A673 (cell line): ENCODE results near the gene CDK3. TPM values are rescaled to one million over a fixed set of nuclear protein-coding genes. Genes with fewer than 3 reads are reported as not detected.
A peak's percentile ranks its signal among the peaks of the same experiment; 100 is the strongest.

ENCODE experiments used
- BruUV-seq: library from RNA; stranded (reverse); fragments of 400-500 nt; replicated peaks from 2 replicates; lab custom pipeline; 2021; lab: Mats Ljungman, UMichigan
- CTCF ChIA-PET: fragments of 300-600 bp; sonication (Branson Sonifier 250); formaldehyde crosslinking; loops from one replicate; lab custom pipeline; 2022; ENCODE audit warnings: antibody characterized with exemption; lab: Charles Lee
- POLR2A ChIA-PET: fragments of 300-600 bp; sonication (Branson Sonifier 250); formaldehyde crosslinking; loops from one replicate; lab custom pipeline; 2022; ENCODE audit warnings: antibody characterized with exemption; ENCODE audit not compliant: low non-redundant PET; lab: Charles Lee
- DNase-seq: peaks from one replicate; pipeline ENCODE4 v3.0.0-alpha.2; 2015; ENCODE audit warnings: low spot score
- H3K27ac ChIP-seq: fragments of 200-600 bp; sonication (generic); 2 replicates; pipeline ENCODE4 v1.5.1; 2016; ENCODE audit warnings: mixed run types, low read depth, mild to moderate bottlenecking, mixed read lengths, antibody characterized with exemption, low read length; ENCODE audit not compliant: poor library complexity, severe bottlenecking
- H3K27me3 ChIP-seq: fragments of 200-600 bp; sonication (generic); replicated peaks from 2 replicates; pipeline ENCODE4 v1.6.1; 2017; ENCODE audit warnings: mixed run types, low read depth, mild to moderate bottlenecking, mixed read lengths, antibody characterized with exemption, low read length; ENCODE audit not compliant: insufficient read depth, poor library complexity
- H3K36me3 ChIP-seq: fragments of 200-600 bp; sonication (generic); 2 replicates; pipeline ENCODE4 v1.6.1; 2016; ENCODE audit warnings: mixed run types, mild to moderate bottlenecking, mixed read lengths, antibody characterized with exemption, low read length; ENCODE audit not compliant: insufficient read depth, poor library complexity, severe bottlenecking
- H3K4me1 ChIP-seq: fragments of 200-600 bp; sonication (generic); 2 replicates; pipeline ENCODE4 v1.6.1; 2017; ENCODE audit warnings: mixed run types, mild to moderate bottlenecking, mixed read lengths, antibody characterized with exemption, low read length; ENCODE audit not compliant: insufficient read depth, poor library complexity, severe bottlenecking
- H3K4me3 ChIP-seq: fragments of 200-600 bp; sonication (generic); 2 replicates; pipeline ENCODE4 v1.5.1; 2016; ENCODE audit warnings: low read depth, mixed run types, mild to moderate bottlenecking, mixed read lengths, low read length; ENCODE audit not compliant: poor library complexity, severe bottlenecking
- H3K9me3 ChIP-seq: fragments of 200-600 bp; sonication (generic); 2 replicates; pipeline ENCODE4 v1.6.1; 2016; ENCODE audit warnings: mixed run types, low read depth, mild to moderate bottlenecking, mixed read lengths, antibody characterized with exemption, low read length; ENCODE audit not compliant: poor library complexity, severe bottlenecking
- EZH2 ChIP-seq: fragments of 200-600 bp; sonication (generic); IDR thresholded peaks from 2 replicates; pipeline ENCODE4 v1.6.1; 2017; ENCODE audit warnings: borderline replicate concordance, low read depth, mild to moderate bottlenecking, mixed read lengths, antibody characterized with exemption, low read length; ENCODE audit not compliant: poor library complexity, severe bottlenecking
- intact Hi-C: fragments of 100-400 bp; cut with micrococcal nuclease; formaldehyde crosslinking; loops from one replicate; pipeline ENCODE4 v1.10.0; 2022; ENCODE audit not compliant: unreplicated experiment
- total RNA-seq: library from RNA; stranded (reverse); gene quantifications from 2 replicates; pipeline ENCODE4 v1.2.3, GENCODE V29; 2021
- TF ChIP-seq, protein P1 (sequence below): fragments of 300-800, 200-600 bp; sonication (generic); conservative IDR thresholded peaks from 2 replicates; pipeline ENCODE4 v1.5.1; 2017; ENCODE audit warnings: low read depth, mild to moderate bottlenecking, antibody characterized with exemption, low read length, moderate library complexity, mixed read lengths

Gene CDK3
- total RNA-seq, 1 experiment from 2014 or later: 10.0 TPM

DNA sequence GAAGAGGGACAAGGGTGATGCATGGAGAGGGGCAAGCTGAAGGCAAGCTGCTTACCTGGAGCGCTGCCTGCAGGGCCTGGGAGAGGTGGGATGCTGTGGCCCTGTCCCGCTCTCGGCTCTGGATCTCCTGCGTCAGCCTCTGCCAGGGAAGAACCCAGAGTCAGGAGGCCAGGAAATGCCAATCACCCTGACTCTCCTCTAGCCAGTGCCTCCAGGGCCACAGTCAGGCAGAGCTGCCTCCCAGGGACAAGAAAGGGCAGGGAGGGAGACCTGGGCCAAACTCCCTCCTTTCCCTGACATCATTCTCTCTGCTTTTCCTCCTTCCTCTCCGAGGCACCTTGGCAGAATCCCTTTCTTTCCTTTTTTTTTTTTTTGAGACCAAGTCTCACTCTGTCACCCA, 11.3 kb downstream of the CDK3 start:
- no peak overlapping the region for H3K27ac ChIP-seq
- H3K9me3 ChIP-seq: no peaks in the 10 kb centered on the region
- POLR2A ChIA-PET: no interaction called here
- no peak overlapping the region for H3K4me3 ChIP-seq
- peaks cover 4% of the 10 kb centered on the region for H3K4me1 ChIP-seq
- no peaks in the 10 kb centered on the region for H3K36me3 ChIP-seq
- no TSS peak for BruUV-seq
- intact Hi-C loops: loop anchor here (10.0 kb wide), 1 partner anchor 63 kb away; the partner anchor contains the start of genes GALR2, SRP68 and ZACN
- no peaks in the 10 kb centered on the region for H3K27me3 ChIP-seq
- DNase-seq: no peak
- TF ChIP-seq, protein P1, sequence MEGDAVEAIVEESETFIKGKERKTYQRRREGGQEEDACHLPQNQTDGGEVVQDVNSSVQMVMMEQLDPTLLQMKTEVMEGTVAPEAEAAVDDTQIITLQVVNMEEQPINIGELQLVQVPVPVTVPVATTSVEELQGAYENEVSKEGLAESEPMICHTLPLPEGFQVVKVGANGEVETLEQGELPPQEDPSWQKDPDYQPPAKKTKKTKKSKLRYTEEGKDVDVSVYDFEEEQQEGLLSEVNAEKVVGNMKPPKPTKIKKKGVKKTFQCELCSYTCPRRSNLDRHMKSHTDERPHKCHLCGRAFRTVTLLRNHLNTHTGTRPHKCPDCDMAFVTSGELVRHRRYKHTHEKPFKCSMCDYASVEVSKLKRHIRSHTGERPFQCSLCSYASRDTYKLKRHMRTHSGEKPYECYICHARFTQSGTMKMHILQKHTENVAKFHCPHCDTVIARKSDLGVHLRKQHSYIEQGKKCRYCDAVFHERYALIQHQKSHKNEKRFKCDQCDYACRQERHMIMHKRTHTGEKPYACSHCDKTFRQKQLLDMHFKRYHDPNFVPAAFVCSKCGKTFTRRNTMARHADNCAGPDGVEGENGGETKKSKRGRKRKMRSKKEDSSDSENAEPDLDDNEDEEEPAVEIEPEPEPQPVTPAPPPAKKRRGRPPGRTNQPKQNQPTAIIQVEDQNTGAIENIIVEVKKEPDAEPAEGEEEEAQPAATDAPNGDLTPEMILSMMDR: no peak
- no peak for TF ChIP-seq EZH2
- CTCF ChIA-PET: interaction anchor here (1.3 to 1.4 kb wide), 2 partner anchors 9 to 12 kb away, joined by 3 read pairs; partner anchors contain the start of gene CDK3

DNA sequence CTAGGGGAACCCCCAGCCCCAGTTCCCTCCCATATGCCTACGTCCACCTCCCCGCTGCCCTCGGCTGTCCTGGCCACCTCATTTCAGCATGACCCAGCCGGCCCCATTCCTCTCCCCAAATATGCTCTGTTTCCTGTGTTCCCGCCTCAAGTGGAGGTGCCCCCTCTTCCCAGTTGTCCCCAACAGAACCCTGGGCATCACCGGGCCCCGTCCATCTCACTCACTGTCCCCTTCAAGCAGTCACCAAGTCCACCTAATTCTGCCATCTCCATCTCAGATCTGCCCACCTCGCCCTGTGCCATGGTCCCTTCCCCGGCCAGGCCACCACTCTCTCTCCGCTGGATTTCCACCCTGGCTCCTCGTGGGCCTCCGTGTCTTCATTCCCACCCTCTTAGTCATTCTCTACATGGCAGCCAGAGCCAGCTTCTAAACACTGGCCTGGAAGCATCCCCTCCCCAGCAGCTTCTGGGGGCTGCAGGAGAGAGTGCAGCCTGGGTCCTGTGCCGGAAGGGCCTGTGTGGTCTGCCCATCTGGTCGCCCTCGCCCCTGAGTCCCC, 12.8 kb downstream of the CDK3 start:
- no TSS peak for BruUV-seq
- Histone ChIP-seq H3K27me3 (no peaks in the 10 kb centered on the region), H3K27ac (no peak overlapping the region), H3K4me1 (peaks cover 4% of the 10 kb centered on the region), H3K4me3 (no peak overlapping the region), H3K36me3 (no peaks in the 10 kb centered on the region), H3K9me3 (no peaks in the 10 kb centered on the region)
- POLR2A ChIA-PET: no interaction called here
- intact Hi-C loops: loop anchor here (10.0 kb wide), 1 partner anchor 61 kb away; the partner anchor contains the start of genes GALR2, SRP68 and ZACN
- TF ChIP-seq, protein P1: no peak
- TF ChIP-seq EZH2: no peak
- DNase-seq: no peak
- CTCF ChIA-PET: interaction anchor here (0.5 to 2.6 kb wide), 8 partner anchors 8 to 1079 kb away, joined by 3 to 21 read pairs (median 4); no protein-coding TSS in a partner anchor

DNA sequence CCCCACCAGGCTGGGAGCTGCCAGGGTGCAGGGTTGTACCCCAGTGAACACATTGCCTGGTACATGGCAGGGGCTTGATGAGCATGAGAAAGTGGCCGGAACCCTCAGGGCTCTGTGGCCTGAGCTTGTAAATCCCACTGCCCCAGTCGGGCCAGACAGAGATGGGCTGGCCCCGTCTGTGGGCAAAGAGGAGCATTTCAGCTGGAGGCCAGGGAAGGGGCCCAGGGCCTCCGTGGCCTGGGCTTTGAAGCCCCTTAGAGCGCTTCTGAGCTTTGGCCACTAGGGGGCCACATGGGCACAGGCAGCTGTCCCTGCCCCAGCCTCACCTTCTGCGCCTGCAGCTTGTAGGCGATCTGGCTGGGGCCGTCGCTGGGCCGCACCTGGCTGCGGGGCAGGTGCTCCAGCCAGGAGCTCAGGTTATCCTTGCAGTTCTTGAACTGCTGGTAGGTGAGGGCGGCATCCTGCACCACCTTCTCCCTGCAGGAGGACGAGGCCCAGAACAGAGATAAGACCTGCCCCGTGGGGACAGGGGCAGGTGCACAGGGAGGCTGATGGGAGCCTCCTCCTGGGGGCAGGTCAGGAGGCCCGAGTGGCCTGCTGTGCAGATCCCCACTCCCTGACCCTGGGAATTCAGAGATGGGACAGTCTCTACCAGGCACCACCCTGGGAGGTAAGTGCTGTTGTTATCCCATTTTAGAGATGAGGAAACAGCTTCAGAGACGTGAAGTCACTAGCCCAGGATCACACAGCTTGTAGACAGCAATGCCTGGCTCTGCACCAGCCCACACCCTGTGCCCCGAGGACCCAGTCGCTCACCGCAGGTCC, 13.7 kb downstream of the CDK3 start:
- ChIA-PET POLR2A (no interaction called here), CTCF (interaction anchor here (0.5 to 2.6 kb wide), 12 partner anchors 9 to 1078 kb away, joined by 3 to 21 read pairs (median 4); partner anchors contain the start of gene CDK3)
- H3K9me3 ChIP-seq: no peaks in the 10 kb centered on the region
- DNase-seq: peak; percentile 81
- H3K27me3 ChIP-seq: no peaks in the 10 kb centered on the region
- no TSS peak for BruUV-seq
- intact Hi-C loops: loop anchor here (1.0 to 10.0 kb wide), 2 partner anchors 60 to 265 kb away; partner anchors contain the start of genes GALR2, SRP68 and ZACN
- no peaks in the 10 kb centered on the region for H3K36me3 ChIP-seq
- H3K27ac ChIP-seq: no peak overlapping the region
- TF ChIP-seq, protein P1: peak; percentile 98
- TF ChIP-seq EZH2: no peak
- peaks cover 4% of the 10 kb centered on the region for H3K4me1 ChIP-seq
- peak overlapping the region; percentile 13 for H3K4me3 ChIP-seq
